H4 (cell line): ENCODE results near the gene LRCH1. TPM values are rescaled to one million over a fixed set of nuclear protein-coding genes. Genes with fewer than 3 reads are reported as not detected.

Source experiments
- DNase-seq: peaks from one replicate; pipeline ENCODE4 v3.0.0-alpha.2; 2015; ENCODE audit warnings: low spot score
- total RNA-seq: library from RNA; depleted of rRNA; stranded (reverse); fragments of >200 nt; shearing (Covaris generic); gene quantifications from 2 replicates; pipeline ENCODE4 v1.2.3, GENCODE V29; 2014

Gene LRCH1
- total RNA-seq, 1 experiment from 2014 or later: 3.1 TPM

DNA sequence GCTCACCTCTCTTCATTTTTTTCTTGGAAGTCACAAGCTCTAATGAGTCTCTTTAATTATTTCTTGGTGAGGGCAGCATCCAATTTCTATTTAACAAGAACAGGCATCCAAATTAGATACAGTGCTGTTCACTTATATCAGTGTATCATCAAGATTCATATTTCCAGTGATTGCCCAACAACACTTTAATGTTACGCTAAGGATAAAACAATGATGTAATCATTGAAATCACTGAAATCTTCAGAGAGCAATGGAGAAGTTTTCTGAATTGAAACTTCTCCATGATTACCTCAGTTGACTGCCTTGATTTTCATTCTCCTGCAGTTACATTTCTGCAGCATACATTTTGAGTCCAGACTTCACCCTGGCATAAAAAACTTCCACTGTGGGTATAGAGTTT lies 17.1 kb upstream of the LRCH1 start:
- DNase-seq: no peak

GRCh38 chr13:46536341-46536740 lies 16.6 kb upstream of the LRCH1 start:
- no peak for DNase-seq

GRCh38 chr13:46539231-46539630 lies 13.7 kb upstream of the LRCH1 start:
- no peak for DNase-seq

- DNase-seq: no peak
Measured at GRCh38 chr13:46541210-46541609, 11.8 kb upstream of the LRCH1 start.

GRCh38 chr13:46542833-46543232 lies 10.1 kb upstream of the LRCH1 start:
- DNase-seq: no peak

- DNase-seq: no peak
Measured at GRCh38 chr13:46543287-46543686, 9.7 kb upstream of the LRCH1 start.

DNA sequence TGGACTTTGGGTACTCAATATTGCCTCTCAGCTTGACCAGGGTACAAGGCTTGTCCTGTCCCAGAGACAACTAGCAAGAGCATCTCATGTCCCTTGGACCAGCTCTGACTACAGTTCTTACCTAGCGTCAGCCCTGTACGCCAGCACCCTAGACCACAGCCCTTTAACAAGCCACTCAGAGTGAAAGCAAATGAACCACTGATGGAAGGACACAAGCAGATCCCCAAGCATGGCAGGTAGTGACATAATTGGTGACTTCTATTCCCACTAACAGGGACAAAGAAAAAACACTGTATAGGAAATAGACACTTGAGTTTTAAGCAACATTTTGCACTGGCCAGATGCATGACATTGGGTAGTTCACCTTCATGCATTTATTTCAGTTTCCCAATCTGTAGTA lies 8.8 kb upstream of the LRCH1 start:
- DNase-seq: no peak

DNA sequence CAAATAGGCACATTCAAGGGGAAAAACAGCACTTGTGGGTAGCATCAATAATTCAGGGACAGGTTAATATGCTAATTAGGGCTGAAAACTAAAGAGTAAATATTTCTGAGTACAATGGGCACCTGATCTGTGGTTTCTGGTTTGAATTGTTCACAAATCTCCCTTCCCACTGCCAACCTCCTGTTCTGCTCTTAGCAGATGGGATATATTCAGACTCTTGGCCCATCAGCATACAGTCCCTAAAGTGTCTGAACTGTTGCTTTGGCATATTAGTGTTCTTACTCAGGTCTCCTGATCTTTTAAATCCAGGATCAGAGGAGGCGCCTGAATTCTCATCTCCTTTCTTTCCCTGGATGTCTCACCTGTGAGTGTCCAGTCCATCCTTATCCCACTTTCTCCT lies 8.2 kb upstream of the LRCH1 start:
- DNase-seq: no peak

- no peak for DNase-seq
Measured at GRCh38 chr13:46546084-46546768, 6.7 kb upstream of the LRCH1 start.

DNA sequence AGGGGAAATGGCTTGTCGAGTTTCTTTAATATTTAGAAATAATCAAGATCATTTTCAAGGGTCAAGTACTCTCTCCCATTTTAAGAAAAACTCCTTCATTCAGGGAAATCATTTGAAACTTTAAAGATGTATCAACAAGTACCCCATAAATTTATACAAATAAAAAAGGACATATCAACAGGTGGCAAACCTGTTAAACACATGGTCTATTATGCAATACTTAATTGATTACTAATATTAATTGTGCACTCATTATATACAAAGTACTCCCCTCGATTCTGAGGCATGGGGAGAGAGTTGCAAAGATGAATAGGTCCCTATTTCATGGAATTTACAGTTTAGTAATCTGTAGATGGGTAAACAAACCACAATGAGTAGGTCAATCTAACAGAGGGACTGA lies 2.1 kb upstream of the LRCH1 start:
- no peak for DNase-seq

DNA sequence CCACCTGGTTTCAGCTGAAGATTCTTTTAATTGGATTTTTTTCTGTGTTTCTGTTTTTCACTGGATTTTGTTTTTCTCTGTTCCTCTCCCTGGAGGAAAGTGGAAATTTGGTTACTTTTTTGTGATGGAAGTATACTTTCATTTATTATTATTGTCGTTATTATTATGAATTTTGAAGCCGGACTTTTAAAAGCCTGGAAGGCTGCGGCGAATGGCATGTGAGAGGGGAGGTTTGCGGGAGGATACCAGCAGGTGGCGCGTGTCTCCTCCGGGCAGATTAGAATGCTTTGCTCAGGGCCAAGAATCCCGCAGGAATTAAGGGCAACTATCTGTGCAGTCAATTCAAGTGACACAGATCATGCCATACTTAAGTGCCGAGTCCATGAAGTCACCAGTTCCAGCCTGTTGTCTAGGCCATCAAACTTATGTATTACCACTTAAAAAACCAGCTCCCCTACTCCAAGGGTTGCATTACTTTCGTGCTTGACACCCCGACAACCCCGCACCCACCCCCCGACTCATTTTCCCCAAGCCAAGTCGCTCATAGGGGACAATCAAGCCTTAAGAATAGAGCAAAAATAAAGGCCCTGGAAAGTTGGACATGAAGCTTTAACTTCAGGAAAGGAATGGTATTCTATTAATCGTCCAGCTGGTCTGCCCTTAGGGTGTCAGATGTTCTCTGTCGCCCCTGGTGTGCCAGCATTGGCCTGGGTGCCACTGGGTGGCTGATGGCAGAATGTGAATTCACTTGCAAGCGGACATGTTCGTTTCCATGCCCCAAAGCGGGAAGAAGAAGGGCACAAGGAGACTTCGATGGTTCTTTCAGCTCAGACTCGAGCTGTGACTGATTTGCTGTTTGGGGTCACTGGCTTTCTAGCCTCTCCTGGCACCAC lies 1.3 kb upstream of the LRCH1 start:
- peak; percentile 54 for DNase-seq

DNA sequence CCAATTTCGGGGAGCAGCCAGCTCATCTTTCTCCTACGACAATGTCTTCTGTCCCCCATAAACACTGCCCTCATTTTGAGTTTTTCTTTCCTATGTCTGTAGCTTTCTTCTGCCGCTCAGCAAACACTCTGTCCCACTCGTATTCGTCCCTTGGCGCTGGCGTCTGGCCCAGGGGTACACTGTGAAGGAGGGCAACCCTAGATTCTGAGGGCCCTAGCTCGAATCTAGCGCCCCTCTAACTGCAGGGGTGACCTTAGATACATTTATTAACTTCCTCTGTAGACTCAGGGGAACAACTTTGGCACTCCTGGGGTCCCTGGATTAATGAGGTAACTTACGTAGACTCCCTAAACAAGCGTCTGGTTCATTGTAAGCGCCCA lies 677 bp upstream of the LRCH1 start:
- DNase-seq: no peak

DNA sequence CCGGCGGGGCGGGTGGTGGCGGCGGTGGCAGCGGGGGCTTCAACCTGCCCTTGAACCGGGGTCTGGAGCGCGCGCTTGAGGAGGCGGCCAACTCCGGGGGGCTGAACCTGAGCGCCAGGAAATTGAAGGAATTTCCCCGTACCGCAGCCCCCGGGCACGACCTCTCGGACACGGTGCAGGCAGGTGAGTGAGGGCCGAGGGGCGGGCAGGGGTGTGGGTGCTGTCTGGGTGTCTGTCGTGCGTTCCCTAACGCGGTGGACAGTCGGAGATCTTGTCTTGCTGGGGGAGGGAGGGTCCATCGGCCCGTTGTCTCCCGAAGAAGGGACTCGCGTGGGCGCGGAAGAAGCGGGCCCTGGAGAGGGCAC lies 533 bp downstream of the LRCH1 start:
- DNase-seq: no peak

DNA sequence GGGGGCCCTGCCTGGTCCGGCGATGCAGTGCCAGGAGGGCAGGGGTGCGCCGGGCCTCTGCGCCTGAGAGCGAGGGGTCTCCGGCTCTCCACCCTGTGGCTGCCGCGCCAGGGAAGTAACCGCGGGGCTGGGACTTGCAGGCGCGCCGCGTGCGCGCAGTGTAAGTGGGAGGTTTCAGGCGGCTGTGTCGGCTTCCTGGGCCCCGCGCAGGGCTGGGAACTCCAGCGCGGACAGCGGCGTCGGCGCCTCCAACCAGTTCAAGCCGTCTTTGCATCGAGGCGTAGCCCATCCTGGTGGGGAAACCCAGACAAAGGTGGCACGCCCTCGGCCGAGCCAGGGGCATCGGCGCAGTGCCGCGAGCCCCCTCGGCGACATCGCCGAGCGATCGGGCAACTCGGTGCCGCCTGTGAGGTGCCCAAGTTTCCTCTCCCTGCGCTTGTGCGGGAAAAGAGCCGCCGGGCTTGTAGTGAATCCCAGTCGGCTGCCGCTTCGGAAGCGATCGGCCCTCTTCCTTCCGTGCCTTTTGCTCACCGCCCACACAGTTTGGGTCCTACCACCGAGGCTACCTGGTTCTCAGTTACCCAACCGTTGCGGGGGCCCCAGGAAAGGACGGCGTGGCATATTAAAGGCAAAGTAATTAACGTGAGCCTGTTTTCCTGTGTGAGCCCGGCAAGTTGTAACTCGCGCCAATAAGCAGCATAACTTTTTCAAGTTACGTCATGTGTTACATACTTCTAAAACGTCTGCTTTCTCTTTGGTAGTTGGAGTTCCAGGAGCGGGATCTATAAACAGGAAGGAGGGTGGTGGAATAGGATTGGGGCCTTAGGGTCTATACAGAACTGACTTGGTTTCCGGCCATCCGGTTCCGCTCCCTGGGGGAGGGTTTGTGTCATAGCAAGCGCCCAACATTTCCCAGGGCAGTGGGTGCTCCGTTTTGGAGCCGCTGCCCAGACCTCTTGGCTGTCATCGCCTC lies 1.2 kb downstream of the LRCH1 start:
- DNase-seq: peak; percentile 79

DNA sequence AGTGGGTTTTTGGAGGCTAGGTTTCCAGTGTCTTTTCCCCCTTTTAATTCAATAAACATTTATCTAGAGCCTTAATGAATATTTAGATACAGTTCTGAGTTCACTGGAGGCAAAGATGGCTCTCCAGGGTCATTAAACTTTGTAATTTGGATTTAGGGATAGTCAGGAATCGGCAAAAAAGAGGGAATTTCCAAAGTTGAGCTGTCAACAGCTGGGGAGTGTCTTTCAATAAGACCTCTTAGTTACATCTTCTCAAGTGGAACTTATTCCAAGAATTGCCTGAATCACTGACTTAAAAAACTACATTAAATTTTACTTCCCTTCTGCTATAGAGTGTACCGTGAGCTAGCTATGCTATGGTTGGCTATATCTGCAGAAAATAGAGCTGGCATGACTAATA lies 2.0 kb downstream of the LRCH1 start:
- no peak for DNase-seq

- DNase-seq: no peak
Measured at GRCh38 chr13:46555722-46556417, 2.9 kb downstream of the LRCH1 start.

DNA sequence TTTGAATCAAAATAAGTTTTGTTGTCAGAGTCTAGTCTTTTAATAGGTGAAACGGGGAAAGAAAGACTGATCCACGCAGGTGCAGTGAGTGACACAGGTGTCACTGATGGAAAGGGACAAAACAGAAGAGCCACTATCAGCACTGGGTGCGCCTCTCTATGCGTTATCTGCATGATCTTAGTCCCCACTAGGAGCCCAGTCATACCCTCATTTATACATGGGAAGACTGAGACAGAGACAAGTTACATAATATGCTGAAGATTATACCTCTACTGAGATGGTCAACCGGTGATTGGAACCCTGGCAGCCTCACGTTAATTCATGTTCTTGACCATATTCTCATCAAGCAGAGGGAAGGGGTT lies 3.4 kb downstream of the LRCH1 start:
- DNase-seq: no peak

DNA sequence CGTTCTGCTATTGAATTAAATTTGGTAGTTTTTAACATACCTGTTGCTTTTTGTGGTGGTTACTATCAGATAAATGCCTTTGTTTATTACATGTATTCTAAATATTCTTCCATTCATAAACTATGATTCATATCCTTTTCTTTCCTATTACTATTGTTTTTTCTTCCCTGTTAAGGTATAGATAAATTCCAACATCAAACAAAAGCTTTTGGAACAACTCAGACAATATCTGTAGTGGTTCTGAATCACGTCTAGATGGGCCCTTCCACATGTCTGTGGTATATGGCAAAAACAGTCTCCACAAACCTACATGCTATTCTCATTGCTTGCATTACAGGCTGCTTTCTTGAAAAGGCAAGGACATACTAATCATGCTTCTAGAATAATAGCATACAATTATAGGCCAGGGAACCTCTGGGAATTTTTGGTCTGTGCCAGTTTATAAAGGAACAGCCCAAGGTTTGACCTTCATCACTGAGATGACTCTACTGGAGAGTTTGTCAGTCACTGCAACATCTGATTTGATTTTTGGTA lies 6.4 kb downstream of the LRCH1 start:
- no peak for DNase-seq

DNA sequence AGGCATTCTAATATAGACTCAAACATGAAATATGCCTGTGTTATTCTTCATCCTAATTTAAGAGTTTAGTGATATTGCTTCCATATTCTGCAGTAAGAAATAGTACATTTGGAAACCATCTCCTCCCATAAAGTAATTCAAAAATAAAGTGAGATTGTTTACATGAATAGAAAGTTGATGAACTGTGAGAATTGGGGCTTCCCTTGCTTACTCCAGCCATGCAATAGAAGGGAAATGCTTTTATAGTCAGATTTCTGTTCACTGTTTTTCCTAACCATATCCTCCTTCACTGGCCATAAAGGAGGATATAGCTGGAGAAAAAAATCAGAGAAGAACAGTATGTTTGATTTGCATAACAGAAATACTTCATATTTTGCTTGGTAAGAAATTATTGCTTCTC lies 7.8 kb downstream of the LRCH1 start:
- no peak for DNase-seq

GRCh38 chr13:46561286-46561685 lies 8.3 kb downstream of the LRCH1 start:
- DNase-seq: no peak

- DNase-seq: no peak
Measured at GRCh38 chr13:46561691-46562090, 8.7 kb downstream of the LRCH1 start.
